Bronchial epithelial cell (primary cell): Measurements from ENCODE around the gene DNAAF8. TPM values are rescaled to one million over a fixed set of nuclear protein-coding genes. Genes with fewer than 3 reads are reported as not detected.

Experiments used
- DNase-seq: peaks from one replicate; pipeline ENCODE4 v3.0.0-alpha.2; 2010; ENCODE audit warnings: low read depth
- FAIRE-seq: peaks from 2 replicates; lab custom pipeline; 2011; peaks lifted over from hg19 to GRCh38; lab: Jason Lieb, UNC
- H3K27me3 ChIP-seq: 2 replicates; pipeline ENCODE4 v1.5.1; 2011; ENCODE audit warnings: low read length; ENCODE audit not compliant: control insufficient read depth, insufficient read depth
- H3K36me3 ChIP-seq: 2 replicates; pipeline ENCODE4 v1.5.1; 2011; ENCODE audit warnings: low read length; ENCODE audit not compliant: control insufficient read depth, insufficient read depth
- H3K4me3 ChIP-seq: 2 replicates; pipeline ENCODE4 v1.5.1; 2011; ENCODE audit warnings: mild to moderate bottlenecking, low read depth, low read length, control low read depth
- CTCF ChIP-seq: IDR thresholded peaks from 2 replicates; pipeline ENCODE4 v1.5.1; 2011; ENCODE audit warnings: mild to moderate bottlenecking, moderate library complexity, low read length, control low read depth, inconsistent platforms; ENCODE audit not compliant: insufficient read depth, severe bottlenecking
- total RNA-seq: library from RNA; depleted of rRNA; stranded (reverse); fragments of >200 nt; gene quantifications from 2 replicates; pipeline ENCODE4 v1.2.1, GENCODE V29; 2014

The DNAAF8 gene
- total RNA-seq, 1 donor from 2014 or later, result under 0.01 TPM

- no peaks in the 10 kb centered on the region for H3K27me3 ChIP-seq
- no peak for FAIRE-seq
- H3K4me3 ChIP-seq, result no peak overlapping the region
- TF ChIP-seq CTCF, result no peak
- peaks cover 11% of the 10 kb centered on the region for H3K36me3 ChIP-seq
- DNase-seq, result no peak
These were observed 24.9 kb upstream of the DNAAF8 start for GRCh38 chr16:4709481-4709880.

- Histone ChIP-seq H3K36me3 (peaks cover 5% of the 10 kb centered on the region), H3K4me3 (no peak overlapping the region), H3K27me3 (no peaks in the 10 kb centered on the region)
- TF ChIP-seq CTCF, result no peak
- DNase-seq (no peak), FAIRE-seq (no peak)
These were observed 20.5 kb upstream of the DNAAF8 start for GRCh38 chr16:4713663-4714501.

- Histone ChIP-seq H3K36me3 (peaks cover 5% of the 10 kb centered on the region), H3K27me3 (no peaks in the 10 kb centered on the region), H3K4me3 (no peak overlapping the region)
- no peak for TF ChIP-seq CTCF
- DNase-seq (no peak), FAIRE-seq (no peak)
These were observed 19.3 kb upstream of the DNAAF8 start for GRCh38 chr16:4714996-4715395.

GRCh38 chr16:4718466-4718865 is 15.9 kb upstream of the DNAAF8 start:
- Histone ChIP-seq H3K27me3 (no peaks in the 10 kb centered on the region), H3K36me3 (peaks cover 5% of the 10 kb centered on the region), H3K4me3 (no peak overlapping the region)
- DNase-seq, result no peak
- TF ChIP-seq CTCF, result no peak
- FAIRE-seq, result no peak

GRCh38 chr16:4723071-4723767 is 11.1 kb upstream of the DNAAF8 start:
- no peak for TF ChIP-seq CTCF
- FAIRE-seq (no peak), DNase-seq (no peak)
- H3K27me3 ChIP-seq, result no peaks in the 10 kb centered on the region
- H3K4me3 ChIP-seq, result no peak overlapping the region
- H3K36me3 ChIP-seq, result peaks cover 9% of the 10 kb centered on the region
